ENCODE results near the gene ACACA.

ACACA gene

DNA sequence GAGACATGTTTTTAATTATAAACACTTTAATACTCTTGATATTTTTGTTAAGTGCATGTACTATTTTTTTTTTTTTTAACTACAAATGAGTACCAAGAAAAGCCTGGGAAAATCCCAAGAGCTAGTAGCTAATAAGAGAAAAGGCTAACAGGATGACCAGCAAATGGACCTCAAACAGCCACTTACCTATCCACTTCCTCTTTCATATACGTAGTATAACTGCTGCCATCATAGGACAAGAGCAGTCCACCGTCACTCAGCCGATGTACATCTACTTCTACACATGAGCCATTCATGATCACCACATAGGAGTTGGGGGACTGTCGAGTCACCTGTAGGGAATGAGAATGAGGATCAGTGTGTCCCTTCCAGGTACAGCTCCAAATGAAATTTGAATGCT, 158.8 kb downstream of the ACACA start:
- Histone ChIP-seq H3K4me2 (ENCODE audit: low read depth, low read length, poor library complexity, severe bottlenecking) (no peak overlapping the region), H3K4me3 (ENCODE audit: low read length, poor library complexity, severe bottlenecking) (no peak overlapping the region), H3F3A (ENCODE audit: low read depth) (no peaks in the 10 kb centered on the region), H3K79me2 (ENCODE audit: insufficient read depth, low read length) (no peaks in the 10 kb centered on the region), H4K20me1 (ENCODE audit: insufficient read depth, low read length, poor library complexity, severe bottlenecking) (no peaks in the 10 kb centered on the region), H3K9ac (ENCODE audit: low read depth, low read length, poor library complexity, severe bottlenecking) (no peak overlapping the region), H3K4me1 (ENCODE audit: insufficient read depth, low read length, poor library complexity, severe bottlenecking) (no peaks in the 10 kb centered on the region), H2AFZ (ENCODE audit: low read length) (no peak overlapping the region), H3K9me3 (ENCODE audit: insufficient read depth, low read depth, low read length) (no peaks in the 10 kb centered on the region), H3K27me3 (ENCODE audit: insufficient read depth, low read length, poor library complexity, severe bottlenecking) (no peaks in the 10 kb centered on the region), H3K36me3 (ENCODE audit: insufficient read depth, low read length) (peaks cover 82% of the 10 kb centered on the region), H3K9me2 (replicated peaks; ENCODE audit: low read depth, low read length) (no peaks in the 10 kb centered on the region)
- TF ChIP-seq EZH2phosphoT487 (IDR thresholded peaks at IDR 0.05; ENCODE audit: borderline replicate concordance) (no peak), CTCF (conservative IDR thresholded peaks at IDR 0.05; ENCODE audit: low read length) (no peak)

- H4K20me1 ChIP-seq (ENCODE audit: insufficient read depth, low read length, poor library complexity, severe bottlenecking) = no peaks in the 10 kb centered on the region
- H3K9me2 ChIP-seq (replicated peaks; ENCODE audit: low read depth, low read length) = no peaks in the 10 kb centered on the region
- no peaks in the 10 kb centered on the region for H3K79me2 ChIP-seq (ENCODE audit: insufficient read depth, low read length)
- no peak overlapping the region for H3K4me2 ChIP-seq (ENCODE audit: low read depth, low read length, poor library complexity, severe bottlenecking)
- no peaks in the 10 kb centered on the region for H3K27me3 ChIP-seq (ENCODE audit: insufficient read depth, low read length, poor library complexity, severe bottlenecking)
- no peak overlapping the region for H3K9ac ChIP-seq (ENCODE audit: low read depth, low read length, poor library complexity, severe bottlenecking)
- H3K4me1 ChIP-seq (ENCODE audit: insufficient read depth, low read length, poor library complexity, severe bottlenecking) = no peaks in the 10 kb centered on the region
- no peak overlapping the region for H3K4me3 ChIP-seq (ENCODE audit: low read length, poor library complexity, severe bottlenecking)
- no peaks in the 10 kb centered on the region for H3K9me3 ChIP-seq (ENCODE audit: insufficient read depth, low read depth, low read length)
- no peaks in the 10 kb centered on the region for H3F3A ChIP-seq (ENCODE audit: low read depth)
- H2AFZ ChIP-seq (ENCODE audit: low read length) = no peak overlapping the region
- TF ChIP-seq CTCF (conservative IDR thresholded peaks at IDR 0.05; ENCODE audit: low read length) = no peak
- TF ChIP-seq EZH2phosphoT487 (IDR thresholded peaks at IDR 0.05; ENCODE audit: borderline replicate concordance) = no peak
- peaks cover 82% of the 10 kb centered on the region for H3K36me3 ChIP-seq (ENCODE audit: insufficient read depth, low read length)
Measured at GRCh38 chr17:37246085-37246484, 160.6 kb downstream of the ACACA start.

DNA sequence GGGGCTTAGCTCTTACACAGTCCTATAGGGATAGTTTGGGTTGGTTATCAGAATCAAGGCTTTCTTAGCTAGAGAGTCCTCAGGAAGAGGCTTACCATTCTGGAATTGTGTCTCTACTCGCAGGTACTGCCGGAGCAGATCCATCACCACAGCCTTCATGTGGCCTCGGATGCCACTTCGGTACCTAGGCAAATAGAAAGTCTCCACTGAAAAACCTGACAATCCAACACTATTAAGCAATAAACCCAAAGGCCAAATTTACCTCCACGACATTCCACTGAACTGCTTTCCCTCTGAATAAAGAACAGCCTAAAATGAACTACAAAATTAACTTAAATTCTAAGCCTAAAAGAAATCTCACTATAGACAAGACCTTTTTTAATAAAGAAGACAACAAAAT, 166.3 kb downstream of the ACACA start:
- H3K9me3 ChIP-seq (ENCODE audit: insufficient read depth, low read depth, low read length) = no peaks in the 10 kb centered on the region
- H3K79me2 ChIP-seq (ENCODE audit: insufficient read depth, low read length) = no peaks in the 10 kb centered on the region
- no peaks in the 10 kb centered on the region for H3F3A ChIP-seq (ENCODE audit: low read depth)
- H3K4me3 ChIP-seq (ENCODE audit: low read length, poor library complexity, severe bottlenecking) = no peak overlapping the region
- no peaks in the 10 kb centered on the region for H3K27me3 ChIP-seq (ENCODE audit: insufficient read depth, low read length, poor library complexity, severe bottlenecking)
- H3K9me2 ChIP-seq (replicated peaks; ENCODE audit: low read depth, low read length) = no peaks in the 10 kb centered on the region
- H3K9ac ChIP-seq (ENCODE audit: low read depth, low read length, poor library complexity, severe bottlenecking) = no peak overlapping the region
- TF ChIP-seq EZH2phosphoT487 (IDR thresholded peaks at IDR 0.05; ENCODE audit: borderline replicate concordance) (no peak), CTCF (conservative IDR thresholded peaks at IDR 0.05; ENCODE audit: low read length) (no peak)
- H4K20me1 ChIP-seq (ENCODE audit: insufficient read depth, low read length, poor library complexity, severe bottlenecking) = no peaks in the 10 kb centered on the region
- no peak overlapping the region for H3K4me2 ChIP-seq (ENCODE audit: low read depth, low read length, poor library complexity, severe bottlenecking)
- H3K4me1 ChIP-seq (ENCODE audit: insufficient read depth, low read length, poor library complexity, severe bottlenecking) = no peaks in the 10 kb centered on the region
- H3K36me3 ChIP-seq (ENCODE audit: insufficient read depth, low read length) = peaks cover 64% of the 10 kb centered on the region
- H2AFZ ChIP-seq (ENCODE audit: low read length) = no peak overlapping the region

All from Loucy (cell line).